Suppressor macrophage treated with lipopolysaccharide for 1 hour (primary cell): ENCODE results near the gene CNOT1.
"Not testable (repeated sequence)": the region's sequence is repeated elsewhere in the genome, so short reads cannot be mapped to it uniquely, and the experiment has no call there.

Source experiments
- DNase-seq, 3 donors: peaks; one replicate each; pipeline ENCODE4 v3.0.0-alpha.2; 2020 to 2022

Gene CNOT1

DNA sequence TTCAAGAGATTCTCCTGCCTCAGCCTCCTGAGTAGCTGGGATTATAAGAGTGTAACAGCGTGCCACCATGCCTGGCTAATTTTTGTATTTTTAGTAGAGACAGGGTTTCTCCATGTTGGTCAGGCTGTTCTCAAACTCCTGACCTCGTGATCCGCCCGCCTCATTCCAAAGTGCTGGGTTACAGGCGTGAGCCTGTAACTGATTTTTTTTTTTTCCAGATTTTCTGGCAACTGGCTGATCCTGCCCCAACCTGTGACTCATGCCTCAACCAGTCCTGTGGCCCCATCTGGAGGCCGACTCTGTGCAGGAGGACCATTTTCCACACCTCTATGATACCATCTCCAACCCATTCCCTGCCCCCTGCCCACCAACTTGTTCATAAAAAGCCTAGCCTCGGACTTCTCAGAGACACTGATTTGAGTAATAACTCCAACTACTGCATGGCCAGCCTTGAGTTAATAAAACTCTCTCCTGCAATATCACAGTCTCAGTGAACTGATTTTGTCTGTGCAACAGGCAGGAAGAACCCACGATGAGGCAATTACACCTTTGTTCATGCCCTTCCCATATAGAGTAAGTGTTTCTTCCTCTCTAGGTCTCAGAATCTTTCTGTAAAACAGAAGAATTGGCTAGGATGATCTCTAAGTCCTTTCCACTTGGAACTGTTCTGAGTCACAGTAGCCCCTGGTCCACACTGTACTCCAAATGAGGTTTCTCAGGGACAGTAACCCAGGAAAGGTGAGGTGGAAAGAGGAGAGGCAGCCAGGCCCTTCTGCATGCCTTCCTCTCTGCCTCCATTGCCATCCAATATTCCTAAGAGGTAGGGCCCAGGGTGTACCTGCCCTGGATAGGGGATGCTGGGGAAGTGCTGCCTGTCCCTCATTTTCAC, 8.8 kb upstream of the CNOT1 start:
- peak; percentile 43 to 55 (median 55) for DNase-seq

GRCh38 chr16:58637021-58637420, 7.4 kb upstream of the CNOT1 start:
- not testable (repeated sequence) for DNase-seq

DNA sequence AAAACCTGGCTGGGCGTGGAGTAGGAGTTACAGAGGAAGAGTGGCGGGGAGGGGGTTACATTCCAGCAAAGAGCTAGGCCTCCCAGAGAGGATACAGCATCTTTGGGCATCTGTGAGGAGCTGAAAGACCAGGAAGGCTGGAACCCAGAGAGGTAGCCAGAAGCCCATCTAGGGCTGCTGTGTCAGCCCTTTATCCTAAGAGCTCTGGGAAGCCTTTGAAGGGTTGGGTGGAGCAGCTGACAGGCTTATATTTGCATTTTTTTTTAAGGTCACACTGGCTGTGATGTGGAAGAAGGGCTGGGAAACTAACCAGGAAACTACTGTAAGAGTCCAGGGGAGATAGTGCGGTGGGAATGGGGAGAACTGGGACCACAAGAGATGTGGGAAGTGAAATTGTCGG, 6.8 kb upstream of the CNOT1 start:
- no peak for DNase-seq

DNA sequence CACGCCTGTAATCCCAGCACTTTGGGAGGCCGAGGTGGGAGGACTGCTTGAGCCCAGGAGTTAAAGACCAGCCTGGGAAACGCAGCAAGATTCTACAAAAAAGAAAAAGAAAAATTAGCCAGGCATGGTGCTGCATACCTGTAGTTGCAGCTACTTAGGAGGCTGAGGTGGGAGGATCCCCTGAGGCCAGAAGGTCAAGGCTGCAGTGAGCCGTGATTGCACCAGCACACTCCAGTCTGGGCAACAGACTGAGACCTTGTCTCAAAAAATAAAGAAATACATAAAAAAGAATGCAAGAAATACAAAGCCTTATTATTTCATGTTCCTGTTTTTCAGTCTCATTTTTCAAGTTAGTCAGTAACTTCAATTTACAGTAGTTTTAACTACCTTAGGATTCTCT, 5.9 kb upstream of the CNOT1 start:
- no peak for DNase-seq

- DNase-seq, result no peak
These were observed 4.7 kb upstream of the CNOT1 start for GRCh38 chr16:58634265-58634802.

GRCh38 chr16:58628845-58629732, 537 bp downstream of the CNOT1 start:
- DNase-seq, result peak; percentile 70 to 82 (median 79)

DNA sequence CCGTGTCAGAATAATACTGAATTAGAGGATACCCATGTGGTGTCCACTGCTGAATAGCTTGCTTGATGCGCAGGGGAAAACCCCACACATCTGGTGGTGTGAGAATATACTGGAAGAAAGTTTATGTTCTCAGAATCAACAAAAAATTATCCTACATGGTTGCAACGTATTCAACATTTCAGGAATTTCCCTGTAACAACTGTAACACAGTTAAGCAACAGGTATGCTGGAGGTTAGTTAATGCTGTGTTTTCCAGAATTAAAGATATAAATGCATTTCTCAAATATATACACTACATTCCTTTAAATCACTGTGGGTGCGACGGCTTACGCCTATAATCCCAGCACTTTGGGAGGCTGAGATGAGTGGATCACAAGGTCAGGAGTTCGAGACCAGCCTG, 5.4 kb downstream of the CNOT1 start:
- peak; percentile 12 to 33 (median 26) for DNase-seq

- DNase-seq, result no peak
These were observed 9.2 kb downstream of the CNOT1 start for GRCh38 chr16:58620396-58620795.

- DNase-seq, result peak in 1 of 3 donors; percentile 25
These were observed 14.3 kb downstream of the CNOT1 start for GRCh38 chr16:58615280-58615679.

DNA sequence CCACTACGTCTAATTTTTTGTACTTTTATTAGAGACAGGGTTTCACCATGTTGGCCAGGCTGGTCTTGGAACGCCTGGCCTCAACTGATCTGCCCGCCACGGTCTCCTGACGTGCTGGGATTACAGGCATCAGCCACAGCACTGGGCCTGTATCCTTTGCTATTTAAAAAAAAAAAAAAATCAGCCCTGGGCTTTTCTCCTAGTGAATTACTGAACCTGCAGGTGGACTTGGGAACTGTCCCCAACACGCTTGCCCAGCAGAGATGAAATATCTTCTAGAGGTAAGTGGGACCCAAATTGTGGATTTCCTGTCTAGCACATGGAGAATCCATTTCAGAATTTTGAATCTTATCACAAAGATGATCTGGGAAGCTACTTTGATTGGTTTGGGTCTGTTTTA, 14.8 kb downstream of the CNOT1 start:
- DNase-seq, result no peak

- no peak for DNase-seq
These were observed 15.4 kb downstream of the CNOT1 start for GRCh38 chr16:58614212-58614611.

DNA sequence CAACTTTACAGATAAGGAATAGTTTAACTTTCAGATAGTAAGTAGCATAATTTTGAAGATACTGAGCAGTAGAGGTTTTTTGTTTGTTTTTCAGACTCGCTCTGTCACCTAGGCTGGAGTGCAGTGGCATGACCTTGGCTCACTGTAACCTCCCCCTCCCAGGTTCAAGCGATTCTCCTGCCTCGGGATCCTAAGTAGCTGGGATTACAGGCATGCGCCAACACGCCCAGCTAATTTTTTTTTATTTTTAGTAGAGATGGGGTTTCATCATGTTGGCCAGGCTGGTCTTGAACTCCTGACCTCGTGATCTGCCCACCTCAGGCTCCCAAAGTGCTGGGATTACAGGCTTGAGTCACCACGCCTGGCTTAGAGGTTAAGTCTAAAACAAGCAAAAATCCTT, 16.7 kb downstream of the CNOT1 start:
- not testable (repeated sequence) for DNase-seq

DNA sequence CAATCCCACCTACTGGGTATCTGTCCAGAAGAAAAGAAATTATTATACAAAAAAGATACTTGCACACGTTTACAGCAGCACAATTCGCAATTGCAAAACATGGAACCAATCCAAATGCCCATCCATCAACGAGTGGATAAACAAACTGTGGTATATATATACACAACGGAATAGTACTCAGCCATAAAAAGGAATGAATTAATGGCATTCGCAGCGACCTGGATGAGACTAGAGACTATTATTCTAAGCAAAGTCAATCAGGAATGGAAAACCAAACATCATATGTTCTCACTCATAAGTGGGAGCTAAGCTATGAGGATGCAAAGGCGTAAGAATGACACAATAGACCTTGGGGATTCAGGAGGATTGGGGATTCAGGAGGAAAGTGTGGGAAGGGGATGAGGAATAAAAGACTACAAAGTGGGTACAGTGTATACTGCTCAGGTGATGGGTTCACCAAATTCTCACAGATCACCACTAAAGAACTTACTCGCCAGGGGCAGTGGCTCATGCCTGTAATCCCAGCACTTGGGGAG, 21.0 kb downstream of the CNOT1 start:
- no peak for DNase-seq

GRCh38 chr16:58605562-58605961, 24.1 kb downstream of the CNOT1 start:
- no peak for DNase-seq

- no peak for DNase-seq
These were observed 38.5 kb downstream of the CNOT1 start for GRCh38 chr16:58591083-58591482.

DNA sequence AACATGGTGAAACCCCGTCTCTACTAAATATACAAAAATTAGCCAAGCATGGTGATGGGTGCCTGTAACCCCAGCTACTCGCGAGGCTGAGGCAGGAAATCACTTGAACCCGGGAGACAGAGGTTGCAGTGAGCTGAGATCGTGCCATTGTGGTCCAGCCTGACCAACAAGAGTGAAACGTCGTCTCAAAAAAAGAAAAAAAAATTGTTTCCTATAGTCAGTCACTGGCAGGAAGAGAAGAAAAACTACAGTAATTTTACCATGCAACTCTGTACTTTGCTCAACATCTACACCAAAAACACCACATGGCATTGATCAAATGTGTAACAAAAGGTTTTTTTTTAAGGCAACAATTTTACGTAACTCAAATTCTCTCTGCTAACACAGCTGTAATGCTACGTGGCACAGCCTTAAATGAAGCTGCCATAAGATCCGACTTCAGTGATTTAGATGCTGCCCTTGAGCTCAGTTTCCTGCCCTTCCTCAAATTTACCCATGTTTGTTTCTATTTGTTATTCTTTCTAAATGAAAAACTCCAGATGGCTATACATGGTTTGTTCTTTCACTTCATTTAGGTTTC, 40.2 kb downstream of the CNOT1 start:
- DNase-seq, result no peak

DNA sequence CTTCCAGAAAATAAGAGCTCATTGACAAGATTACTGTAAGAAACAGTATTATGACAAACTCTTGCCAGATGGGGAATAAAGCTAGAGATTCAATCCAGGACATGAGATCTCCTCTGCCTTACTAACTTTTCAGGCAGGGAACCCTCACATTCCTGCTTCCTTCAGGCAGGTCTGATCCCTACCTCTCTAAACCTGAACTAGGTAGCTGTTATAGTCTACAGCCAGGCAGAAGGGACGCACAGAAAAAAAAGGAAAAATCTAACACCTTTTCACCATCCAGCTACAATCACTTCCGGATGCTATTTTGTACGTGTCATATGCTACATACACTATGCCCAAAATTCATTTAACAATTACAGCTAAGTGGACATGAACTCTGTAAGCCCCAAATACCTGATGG, 41.2 kb downstream of the CNOT1 start:
- DNase-seq, result no peak

DNA sequence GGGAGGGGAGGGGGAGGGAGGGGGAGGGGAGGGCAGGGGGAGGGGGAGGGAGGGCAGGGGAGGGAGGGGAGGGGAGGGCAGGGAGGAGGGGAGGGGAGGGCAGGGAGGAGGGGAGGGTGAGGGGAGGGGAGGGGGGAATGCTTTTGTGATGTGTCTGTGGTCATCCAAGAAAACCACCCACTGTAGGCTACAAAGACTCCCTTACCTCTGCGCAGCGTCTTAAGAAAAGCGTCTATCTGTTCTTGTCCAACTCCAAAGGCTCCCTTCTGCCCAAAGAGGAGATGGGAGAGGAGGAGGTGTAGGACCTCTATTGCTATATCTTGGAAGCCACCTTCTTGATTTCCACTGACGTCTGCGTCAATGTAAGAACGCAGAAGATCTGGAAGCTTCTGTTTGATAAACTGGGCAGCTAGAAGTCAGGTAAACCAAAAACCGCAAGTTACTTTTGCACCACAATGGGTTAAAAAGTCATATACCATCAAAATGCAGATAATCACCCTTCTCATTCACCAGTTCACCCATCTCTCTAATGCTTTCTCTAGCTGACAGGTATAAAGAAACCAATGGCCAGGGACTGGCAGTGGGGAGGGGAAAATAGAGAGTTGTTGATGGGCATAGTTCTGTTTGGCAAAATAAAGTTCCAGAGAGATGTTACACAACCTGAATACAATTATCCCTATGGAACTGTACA, 43.1 kb downstream of the CNOT1 start:
- DNase-seq, result no peak

- DNase-seq, result no peak
These were observed 44.7 kb downstream of the CNOT1 start for GRCh38 chr16:58584831-58585505.

GRCh38 chr16:58582971-58583765, 46.5 kb downstream of the CNOT1 start:
- DNase-seq, result no peak

DNA sequence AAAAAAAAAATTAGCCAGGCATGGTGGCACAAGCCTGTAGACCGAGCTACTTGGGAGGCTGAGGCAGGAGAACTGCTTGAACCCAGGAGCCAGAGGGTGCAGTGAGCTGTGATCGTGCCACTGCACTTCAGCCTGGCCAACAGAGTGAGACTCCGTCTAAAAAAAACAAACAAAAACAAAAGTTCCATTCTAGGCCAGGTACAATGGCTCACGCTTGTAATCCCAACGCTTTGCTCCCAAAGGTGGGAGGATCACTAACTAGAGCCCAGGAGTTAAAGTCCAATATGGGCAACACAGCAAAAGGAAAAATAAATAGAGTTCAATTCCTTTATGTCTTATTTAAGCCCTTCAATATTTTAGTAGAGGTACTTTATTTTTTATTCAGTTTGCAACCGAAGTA, 47.5 kb downstream of the CNOT1 start:
- DNase-seq, result no peak
